K562 (cell line): Measurements from ENCODE around the gene UGT2B15. TPM values are rescaled to one million over a fixed set of nuclear protein-coding genes. Genes with fewer than 3 reads are reported as not detected.
"Not testable (repeated sequence)": the region's sequence is repeated elsewhere in the genome, so short reads cannot be mapped to it uniquely, and the experiment has no call there.

ENCODE experiments used
- ATAC-seq: fragments of 200-7000 bp; cut with Tn5 transposase; 3 replicates; pipeline ENCODE4 v1.9.1; 2020; ENCODE audit warnings: moderate library complexity
- Bru-seq: library from RNA; stranded (reverse); fragments of 400-500 nt; gene quantifications from one replicate; lab custom pipeline; 2021; lab: Mats Ljungman, UMichigan
- BruChase-seq, 2 experiments: library from RNA; stranded (reverse); fragments of 400-500 nt; gene quantifications; one replicate each; lab custom pipeline; 2021; lab: Mats Ljungman, UMichigan
- BruUV-seq: library from RNA; stranded (reverse); fragments of 400-500 nt; replicated peaks from 2 replicates; lab custom pipeline; 2021; lab: Mats Ljungman, UMichigan
- CTCF ChIA-PET: fragments of 300-600 bp; formaldehyde crosslinking; extraction: SDS; loops from one replicate; lab custom pipeline; 2021; ENCODE audit warnings: low intra/inter-chr PET ratio; lab: Yijun Ruan, JAX
- POLR2A ChIA-PET: fragments of 300-600, 350-650 bp; sonication (Branson Sonifier 250); formaldehyde crosslinking; extraction: SDS; loops from one replicate; lab custom pipeline; 2021; ENCODE audit warnings: antibody characterized with exemption, inconsistent platforms; lab: Yijun Ruan, JAX
- DNase-seq, 4 experiments: peaks; one replicate each; pipeline versions ENCODE4 v3.0.0 to v3.0.0-alpha.2; 2011 to 2018; ENCODE audit warnings: low spot score in 3 of 4, mixed read lengths in 3 of 4; ENCODE audit errors: extremely low read depth in 1 of 4
- FAIRE-seq: peaks from 2 replicates; lab custom pipeline; 2011; peaks lifted over from hg19 to GRCh38; lab: Jason Lieb, UNC
- H2AFZ ChIP-seq: 2 replicates; pipeline ENCODE4 v1.6.0; 2011; ENCODE audit warnings: low read depth, low read length, control low read depth, inconsistent platforms
- H3K27ac ChIP-seq: fragments of 200-600 bp; 3 replicates; pipeline ENCODE4 v1.8.0; 2011; ENCODE audit warnings: low read depth, mild to moderate bottlenecking, control low read depth, inconsistent platforms, low read length, moderate library complexity, mixed read lengths; ENCODE audit errors: extremely low read depth
- H3K27me3 ChIP-seq, 2 experiments: fragments of 300-600 bp in 1 of 2; 2 replicates in 1 of 2; 3 replicates in 1 of 2; pipeline versions ENCODE4 v1.6.0 to v1.8.0; 2011; ENCODE audit warnings: inconsistent platforms in 2 of 2, low read length in 2 of 2, mild to moderate bottlenecking in 1 of 2, mixed read lengths in 1 of 2, moderate library complexity in 1 of 2; ENCODE audit not compliant: control insufficient read depth in 2 of 2, insufficient read depth in 2 of 2
- H3K36me3 ChIP-seq: fragments of 300-600 bp; 3 replicates; pipeline ENCODE4 v1.8.0; 2011; ENCODE audit warnings: mild to moderate bottlenecking, low read length, inconsistent platforms; ENCODE audit not compliant: control insufficient read depth, insufficient read depth
- H3K4me1 ChIP-seq, 2 experiments: fragments of 200-600 bp in 1 of 2; replicated peaks in 1 of 2; 2 replicates in 1 of 2; 3 replicates in 1 of 2; pipeline versions ENCODE4 v1.5.1 to v1.8.0; 2011; ENCODE audit warnings: inconsistent platforms in 2 of 2, low read length in 2 of 2, mild to moderate bottlenecking in 1 of 2, mixed read lengths in 1 of 2, moderate library complexity in 1 of 2; ENCODE audit not compliant: control insufficient read depth in 2 of 2, insufficient read depth in 2 of 2
- H3K4me2 ChIP-seq: 2 replicates; pipeline ENCODE4 v1.6.1; 2011; ENCODE audit warnings: low read length, control low read depth, inconsistent platforms, mixed read lengths; ENCODE audit not compliant: insufficient read depth
- H3K4me3 ChIP-seq: fragments of 200-600 bp; sonication (generic), shearing (Covaris generic); 2 replicates; pipeline ENCODE4 v1.5.1; 2016; ENCODE audit warnings: control low read depth, inconsistent platforms
- H3K79me2 ChIP-seq: fragments of 200-600 bp; 3 replicates; pipeline ENCODE4 v1.8.0; 2011; ENCODE audit warnings: low read length, inconsistent platforms; ENCODE audit not compliant: control insufficient read depth, insufficient read depth
- H3K9ac ChIP-seq, 2 experiments: 2 replicates each; pipeline versions ENCODE4 v1.6.0 to v1.6.1; 2011; ENCODE audit warnings: low read depth in 2 of 2, low read length in 2 of 2, control low read depth in 1 of 2, inconsistent platforms in 1 of 2, mild to moderate bottlenecking in 1 of 2, mixed read lengths in 1 of 2; ENCODE audit not compliant: insufficient read depth in 1 of 2
- H3K9me1 ChIP-seq: one replicate; pipeline ENCODE4 v1.6.0; 2011; ENCODE audit warnings: inconsistent platforms, mild to moderate bottlenecking, low read length, moderate library complexity; ENCODE audit not compliant: control insufficient read depth, insufficient read depth
- H3K9me3 ChIP-seq: replicated peaks from 2 replicates; pipeline ENCODE4 v1.5.1; 2011; ENCODE audit warnings: low read depth, low read length, inconsistent platforms; ENCODE audit not compliant: control insufficient read depth, insufficient read depth
- H4K20me1 ChIP-seq: replicated peaks from 2 replicates; pipeline ENCODE4 v1.6.1; 2011; ENCODE audit warnings: low read length, inconsistent platforms, mixed read lengths; ENCODE audit not compliant: control insufficient read depth, insufficient read depth
- MAFK ChIP-seq: IDR thresholded peaks from 2 replicates; pipeline ENCODE4 v1.6.1; 2011; ENCODE audit warnings: low read length, improper control_type of control experiment
- NR2C1 ChIP-seq, 2 experiments: fragments of 450-650 bp; IDR thresholded peaks; 2 replicates each; pipeline ENCODE4 v1.6.1; 2017; ENCODE audit warnings: mild to moderate bottlenecking in 2 of 2, antibody characterized with exemption in 1 of 2, inconsistent platforms in 1 of 2, missing compliant biosample characterization in 1 of 2, missing genetic modification characterization in 1 of 2
- PHF21A ChIP-seq: fragments of 450-650 bp; IDR thresholded peaks from 2 replicates; pipeline ENCODE4 v1.6.1; 2017; ENCODE audit warnings: low read depth, borderline replicate concordance
- RCOR1 ChIP-seq, 2 experiments: IDR thresholded peaks; 2 replicates each; pipeline ENCODE4 v1.6.1; 2012; ENCODE audit warnings: low read depth in 2 of 2, low read length in 2 of 2, borderline replicate concordance in 1 of 2, improper control_type of control experiment in 1 of 2
- WGBS: fragments of 100-300 bp; shearing (Covaris generic); methylation state at CpG from one replicate; pipeline ENCODE4 v1.1.6; 2016; ENCODE audit warnings: low coverage, mixed read lengths; ENCODE audit not compliant: insufficient coverage; ENCODE audit errors: missing lambda C conversion rate; 5-methylcytosine and 5-hydroxymethylcytosine counted together
- in situ Hi-C: fragments of 300-500 bp; cut with MboI; formaldehyde crosslinking; loops from 4 replicates; pipeline ENCODE4 v1.15.0; 2018; ENCODE audit warnings: inconsistent platforms, mixed read lengths
- intact Hi-C: fragments of 100-400 bp; cut with micrococcal nuclease; formaldehyde crosslinking; loops from 2 replicates; pipeline ENCODE4 v1.14.2; 2022
- long read RNA-seq, 3 experiments: library from polyadenylated mRNA in 2 of 3; library from RNA in 1 of 3; unstranded in 2 of 3; stranded (forward) in 1 of 3; transcript quantifications; one replicate each; pipeline ENCODE4 v2.0.0, GENCODE V29; 2019 to 2022
- polyA minus RNA-seq, 3 experiments: library from RNA; depleted of rRNA, polyadenylated mRNA; stranded (reverse); fragments of >200 nt; gene quantifications; 2 replicates each; pipeline ENCODE4 v1.2.3, GENCODE V29; 2011
- polyA plus RNA-seq, 8 experiments: library from polyadenylated mRNA; depleted of rRNA in 4 of 8; stranded (reverse) in 5 of 8; unstranded in 3 of 8; fragments of >200 nt; fragmentation: Nextera tagmentation in 2 of 8; fragmentation: Illumina TruSeq in 1 of 8; extraction: Ambion mirVana in 2 of 8; extraction: Trizol in 1 of 8; gene quantifications; 2 replicates each; pipeline versions ENCODE4 v1.2.1 to v1.2.3, GENCODE V29; 2011 to 2014; ENCODE audit warnings: inconsistent platforms in 1 of 8, missing spikeins in 1 of 8
- total RNA-seq, 7 experiments: library from RNA; depleted of rRNA in 6 of 7; stranded (reverse); fragments of >200 nt in 6 of 7; fragmentation: Illumina TruSeq in 2 of 7; extraction: Trizol in 2 of 7; gene quantifications; 2 replicates each; pipeline versions ENCODE4 v1.2.1 to v1.2.3, GENCODE V29; 2011 to 2021; ENCODE audit warnings: low replicate concordance in 1 of 7
- TF ChIP-seq, protein P1 (sequence below): fragments of 450-650 bp; IDR thresholded peaks from 2 replicates; pipeline ENCODE4 v1.6.1; 2018; ENCODE audit not compliant: partially characterized antibody

UGT2B15 gene
- total RNA-seq (2011; cell fraction: chromatin; rRNA removed; ENCODE audit: low replicate concordance) = not detected in 2 replicates
- not detected in 2 replicates for total RNA-seq (2011; cell fraction: nucleolus; rRNA removed)
- total RNA-seq (2011; cell fraction: nucleoplasm; rRNA removed) = not detected in 2 replicates
- total RNA-seq (2014; rRNA removed) (not detected in 2 replicates), total RNA-seq (2014; rRNA removed; fragmentation: Illumina TruSeq; extraction: Trizol) (not detected in 2 replicates), total RNA-seq (2015; rRNA removed; fragmentation: Illumina TruSeq; extraction: Trizol) (not detected in 2 replicates), total RNA-seq (2021) (0.16 TPM in 1 of 2 replicates, not detected in the other), polyA plus RNA-seq (2011; rRNA removed) (not detected in 2 replicates), polyA plus RNA-seq (2014; fragmentation: Illumina TruSeq; extraction: Trizol) (not detected in 2 replicates), polyA plus RNA-seq (2014; fragmentation: Nextera tagmentation; extraction: Ambion mirVana) (under 1 TPM; 0.06 to 0.10 TPM), polyA plus RNA-seq (2014; rRNA removed) (not detected in 2 replicates), polyA minus RNA-seq (2011; rRNA and poly(A)+ RNA removed) (not detected in 2 replicates), Bru-seq, nascent RNA (percentile 17 among the genes with signal in this experiment), BruChase-seq, experiment 1, labeled RNA remaining after a 2-hour chase (percentile 15 among the genes with signal in this experiment), BruChase-seq, experiment 2, labeled RNA remaining after a 6-hour chase (percentile 17 among the genes with signal in this experiment)
- polyA plus RNA-seq (2011; cell fraction: cytosol; rRNA removed) = not detected in 2 replicates
- not detected in 2 replicates for polyA plus RNA-seq (2011; cell fraction: nucleus; rRNA removed)
- 0.04 and 0.10 TPM in 2 replicates for polyA plus RNA-seq (2012)
- not detected in 2 replicates for polyA minus RNA-seq (2011; cell fraction: cytosol; rRNA and poly(A)+ RNA removed)
- polyA minus RNA-seq (2011; cell fraction: nucleus; rRNA and poly(A)+ RNA removed) = not detected in 2 replicates
- long read RNA-seq, experiment 1 = 0 reads
- long read RNA-seq, experiment 2 = 0 reads
- long read RNA-seq, experiment 3 = 0 reads

DNA sequence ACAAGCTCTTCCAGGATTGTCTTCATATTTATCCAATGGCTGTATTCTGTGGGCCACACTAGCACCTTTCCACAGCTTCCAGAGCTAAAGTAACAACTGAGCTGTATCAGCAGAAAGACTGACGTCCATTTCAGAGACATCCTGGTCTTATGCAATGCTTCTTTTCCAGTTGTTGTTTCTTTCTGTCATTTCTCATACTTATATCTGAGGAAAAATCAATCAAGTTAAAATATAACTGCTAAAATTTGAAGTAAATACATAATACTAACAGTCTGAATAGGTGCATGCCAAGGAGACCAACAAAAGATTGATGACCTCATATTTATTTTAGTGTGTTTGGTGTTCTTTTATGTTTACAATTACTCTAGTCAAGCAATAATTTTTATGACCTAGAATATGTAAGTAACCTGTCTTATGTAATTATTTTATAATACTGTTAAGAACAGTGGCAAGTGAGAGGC is at the start of gene UGT2B15:
Gene UGT2B15, minus strand, starts transcription at position 174 of the 461 bp plus-strand sequence. Its CDS starts 34 bp downstream, at position 140.
- in situ Hi-C loops = not testable (repeated sequence)

DNA sequence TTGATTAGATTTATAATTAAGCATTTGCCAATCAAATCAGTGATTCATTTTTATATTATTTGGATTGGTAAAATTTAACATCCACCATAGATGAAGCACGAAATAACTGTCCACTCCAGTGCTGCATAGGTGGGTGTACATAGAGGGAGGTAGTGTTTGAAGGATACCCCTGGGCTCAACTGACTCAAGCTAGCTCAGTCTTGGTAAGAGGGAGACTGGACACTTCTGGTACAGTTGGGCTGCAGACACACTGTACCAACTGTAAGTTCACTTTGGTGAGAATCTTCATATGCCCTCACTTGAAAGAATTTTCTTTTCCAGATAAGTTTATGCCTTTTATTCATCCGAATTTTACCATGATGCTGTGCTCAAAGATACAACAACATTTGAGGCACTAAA is 48.6 kb upstream of the UGT2B15 start:
- intact Hi-C loops = no loop called here
- no peaks in the 10 kb centered on the region for H3K36me3 ChIP-seq
- in situ Hi-C loops = no loop called here
- H4K20me1 ChIP-seq = no peaks in the 10 kb centered on the region
- no peaks in the 10 kb centered on the region for H3K9me3 ChIP-seq
- H3K27me3 ChIP-seq = no peaks in the 10 kb centered on the region
- DNase-seq (no peak), ATAC-seq (no peak), FAIRE-seq (no peak)
- BruUV-seq = no TSS peak
- no peaks in the 10 kb centered on the region for H3K9me1 ChIP-seq
- H3K4me2 ChIP-seq = no peak overlapping the region
- no peaks in the 10 kb centered on the region for H3K79me2 ChIP-seq
- no peak overlapping the region for H3K4me3 ChIP-seq
- H2AFZ ChIP-seq = no peak overlapping the region
- CTCF ChIA-PET = no interaction called here
- no peaks in the 10 kb centered on the region for H3K4me1 ChIP-seq
- POLR2A ChIA-PET = no interaction called here
- WGBS = 0% methylated on average over 2 of the region's 2 CpGs
- H3K9ac ChIP-seq = no peak overlapping the region
- no peak overlapping the region for H3K27ac ChIP-seq
- TF ChIP-seq MAFK (no peak), PHF21A (no peak), NR2C1 (IDR thresholded peaks at IDR 0.05) (no peak), NR2C1 (tag; IDR thresholded peaks at IDR 0.05) (no peak), RCOR1 (IDR thresholded peaks at IDR 0.05; ENCODE audit: borderline replicate concordance in 1 of 2, low read depth in 2 of 2, low read length in 2 of 2) (no peak)
- TF ChIP-seq, protein P1, sequence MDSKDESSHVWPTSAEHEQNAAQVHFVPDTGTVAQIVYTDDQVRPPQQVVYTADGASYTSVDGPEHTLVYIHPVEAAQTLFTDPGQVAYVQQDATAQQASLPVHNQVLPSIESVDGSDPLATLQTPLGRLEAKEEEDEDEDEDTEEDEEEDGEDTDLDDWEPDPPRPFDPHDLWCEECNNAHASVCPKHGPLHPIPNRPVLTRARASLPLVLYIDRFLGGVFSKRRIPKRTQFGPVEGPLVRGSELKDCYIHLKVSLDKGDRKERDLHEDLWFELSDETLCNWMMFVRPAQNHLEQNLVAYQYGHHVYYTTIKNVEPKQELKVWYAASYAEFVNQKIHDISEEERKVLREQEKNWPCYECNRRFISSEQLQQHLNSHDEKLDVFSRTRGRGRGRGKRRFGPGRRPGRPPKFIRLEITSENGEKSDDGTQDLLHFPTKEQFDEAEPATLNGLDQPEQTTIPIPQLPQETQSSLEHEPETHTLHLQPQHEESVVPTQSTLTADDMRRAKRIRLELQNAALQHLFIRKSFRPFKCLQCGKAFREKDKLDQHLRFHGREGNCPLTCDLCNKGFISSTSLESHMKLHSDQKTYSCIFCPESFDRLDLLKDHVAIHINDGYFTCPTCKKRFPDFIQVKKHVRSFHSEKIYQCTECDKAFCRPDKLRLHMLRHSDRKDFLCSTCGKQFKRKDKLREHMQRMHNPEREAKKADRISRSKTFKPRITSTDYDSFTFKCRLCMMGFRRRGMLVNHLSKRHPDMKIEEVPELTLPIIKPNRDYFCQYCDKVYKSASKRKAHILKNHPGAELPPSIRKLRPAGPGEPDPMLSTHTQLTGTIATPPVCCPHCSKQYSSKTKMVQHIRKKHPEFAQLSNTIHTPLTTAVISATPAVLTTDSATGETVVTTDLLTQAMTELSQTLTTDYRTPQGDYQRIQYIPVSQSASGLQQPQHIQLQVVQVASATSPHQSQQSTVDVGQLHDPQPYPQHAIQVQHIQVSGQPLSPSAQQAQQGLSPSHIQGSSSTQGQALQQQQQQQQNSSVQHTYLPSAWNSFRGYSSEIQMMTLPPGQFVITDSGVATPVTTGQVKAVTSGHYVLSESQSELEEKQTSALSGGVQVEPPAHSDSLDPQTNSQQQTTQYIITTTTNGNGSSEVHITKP = no peak

More for the DNA sequence above, at the start of gene UGT2B15:
- H3K9me3 ChIP-seq, H4K20me1 ChIP-seq, H3K4me2 ChIP-seq, H2AFZ ChIP-seq, H3K27me3 ChIP-seq, H3K9ac ChIP-seq, H3K36me3 ChIP-seq, H3K9me1 ChIP-seq, BruUV-seq, H3K27ac ChIP-seq, H3K79me2 ChIP-seq, DNase-seq, POLR2A ChIA-PET, ATAC-seq, FAIRE-seq, H3K4me1 ChIP-seq, H3K4me3 ChIP-seq, CTCF ChIA-PET: not testable (repeated sequence)
- intact Hi-C loops = loop anchor here (10.0 kb wide), 1 partner anchor 176 kb away; no protein-coding TSS in a partner anchor
- 0% methylated on average over 1 of the region's 1 CpG for WGBS
